OCI-LY7 (cell line): ENCODE results near the gene PPP4C. TPM values are rescaled to one million over a fixed set of nuclear protein-coding genes. Genes with fewer than 3 reads are reported as not detected.
A peak's percentile ranks its signal among the peaks of the same experiment; 100 is the strongest.
"Not testable (repeated sequence)": the region's sequence is repeated elsewhere in the genome, so short reads cannot be mapped to it uniquely, and the experiment has no call there.

ENCODE experiments used
- BruUV-seq: library from RNA; stranded (reverse); fragments of 400-500 nt; replicated peaks from 2 replicates; lab custom pipeline; 2021; lab: Mats Ljungman, UMichigan
- CTCF ChIA-PET: fragments of 300-600 bp; sonication (Branson Sonifier 250); formaldehyde crosslinking; loops from one replicate; lab custom pipeline; 2022; ENCODE audit warnings: antibody characterized with exemption; ENCODE audit not compliant: unreplicated experiment; lab: Charles Lee
- POLR2A ChIA-PET: fragments of 300-600 bp; sonication (Branson Sonifier 250); formaldehyde crosslinking; loops from one replicate; lab custom pipeline; 2022; ENCODE audit warnings: antibody characterized with exemption; lab: Charles Lee
- DNase-seq: peaks from one replicate; pipeline ENCODE4 v3.0.0-alpha.2; 2015; ENCODE audit warnings: low spot score
- H2AFZ ChIP-seq: fragments of 200-600 bp; sonication (generic), shearing (Covaris generic); 2 replicates; pipeline ENCODE4 v1.6.1; 2014; ENCODE audit warnings: mild to moderate bottlenecking, antibody characterized with exemption, low read length, moderate library complexity
- H3K27ac ChIP-seq: fragments of 200-600 bp; sonication (generic); 2 replicates; pipeline ENCODE4 v1.5.1; 2014; ENCODE audit warnings: mixed run types, low read depth, mild to moderate bottlenecking, moderate library complexity, low read length, inconsistent platforms; ENCODE audit not compliant: poor library complexity, severe bottlenecking
- H3K36me3 ChIP-seq: fragments of 200-600 bp; sonication (generic); 2 replicates; pipeline ENCODE4 v1.6.1; 2014; ENCODE audit warnings: mild to moderate bottlenecking, antibody characterized with exemption, low read length, moderate library complexity, mixed read lengths; ENCODE audit not compliant: insufficient read depth
- H3K4me1 ChIP-seq: fragments of 200-600 bp; sonication (generic); 2 replicates; pipeline ENCODE4 v1.5.1; 2014; ENCODE audit warnings: mild to moderate bottlenecking, low read length; ENCODE audit not compliant: insufficient read depth, poor library complexity, severe bottlenecking
- H3K4me2 ChIP-seq: fragments of 200-600 bp; sonication (generic); 2 replicates; pipeline ENCODE4 v1.6.1; 2014; ENCODE audit warnings: mild to moderate bottlenecking, low read length
- H3K4me3 ChIP-seq: fragments of 200-600 bp; sonication (generic); 2 replicates; pipeline ENCODE4 v1.5.1; 2014; ENCODE audit warnings: mild to moderate bottlenecking, low read depth, low read length; ENCODE audit not compliant: poor library complexity, severe bottlenecking
- H3K79me2 ChIP-seq: fragments of 200-600 bp; sonication (generic); 2 replicates; pipeline ENCODE4 v1.6.1; 2016; ENCODE audit warnings: low read depth, mild to moderate bottlenecking, low read length, moderate library complexity, mixed read lengths; ENCODE audit not compliant: insufficient read depth
- H3K9me2 ChIP-seq: fragments of 200-600 bp; sonication (generic); 2 replicates; pipeline ENCODE4 v1.6.1; 2016; ENCODE audit warnings: mild to moderate bottlenecking, low read length, mixed read lengths; ENCODE audit not compliant: insufficient read depth
- H3K9me3 ChIP-seq: fragments of 200-600 bp; sonication (generic); 2 replicates; pipeline ENCODE4 v1.6.1; 2014; ENCODE audit warnings: mild to moderate bottlenecking, mixed run types, low read length, mixed read lengths
- H4K20me1 ChIP-seq: fragments of 200-600 bp; sonication (generic); 2 replicates; pipeline ENCODE4 v1.6.1; 2014; ENCODE audit warnings: mild to moderate bottlenecking, antibody characterized with exemption, low read length, moderate library complexity, mixed read lengths; ENCODE audit not compliant: insufficient read depth
- CTCF ChIP-seq: fragments of 200-600 bp; sonication (generic); conservative IDR thresholded peaks from 2 replicates; pipeline ENCODE4 v1.5.1; 2014; ENCODE audit warnings: mild to moderate bottlenecking, antibody characterized with exemption, low read length, moderate library complexity, mixed read lengths
- EZH2phosphoT487 ChIP-seq: fragments of 200-600 bp; sonication (generic); IDR thresholded peaks from 2 replicates; pipeline ENCODE4 v1.6.1; 2018; ENCODE audit warnings: low read depth, borderline replicate concordance, mild to moderate bottlenecking, mixed run types, antibody characterized with exemption, low read length, moderate library complexity, mixed read lengths
- intact Hi-C: fragments of 100-400 bp; cut with micrococcal nuclease; formaldehyde crosslinking; loops from one replicate; pipeline ENCODE4 v1.10.0; 2022; ENCODE audit not compliant: unreplicated experiment
- total RNA-seq, 2 experiments: library from RNA; depleted of rRNA in 1 of 2; stranded (reverse); fragments of >200 nt in 1 of 2; shearing (Covaris generic) in 1 of 2; gene quantifications; 2 replicates each; pipeline ENCODE4 v1.2.3, GENCODE V29; 2014 to 2022

The PPP4C gene
- total RNA-seq, 2 experiments from 2014 or later, result 124 to 144 TPM

GRCh38 chr16:30121741-30122571 lies 46.2 kb downstream of the PPP4C start:
- H3K4me2 ChIP-seq, result peak overlapping the region; percentile 81
- H2AFZ ChIP-seq, result no peak overlapping the region; the same call in 1 of the 2 replicates
- H3K9me3 ChIP-seq, result no peaks in the 10 kb centered on the region
- H3K4me1 ChIP-seq, result peaks cover 16% of the 10 kb centered on the region
- intact Hi-C loops, result no loop called here
- BruUV-seq, result no TSS peak
- H3K27ac ChIP-seq, result no peak overlapping the region
- no peaks in the 10 kb centered on the region for H3K9me2 ChIP-seq
- H3K79me2 ChIP-seq, result no peaks in the 10 kb centered on the region
- peak overlapping the region; percentile 71 for H3K4me3 ChIP-seq
- CTCF ChIA-PET, result no interaction called here
- POLR2A ChIA-PET, result no interaction called here
- no peaks in the 10 kb centered on the region for H4K20me1 ChIP-seq
- DNase-seq, result no peak
- no peak for TF ChIP-seq EZH2phosphoT487
- TF ChIP-seq CTCF, result no peak
- no peaks in the 10 kb centered on the region for H3K36me3 ChIP-seq

- H3K27ac ChIP-seq, result no peak overlapping the region
- H3K4me1 ChIP-seq, result peaks cover 16% of the 10 kb centered on the region
- H3K9me2 ChIP-seq, result no peaks in the 10 kb centered on the region
- BruUV-seq, result no TSS peak
- POLR2A ChIA-PET, result interaction anchor here (1.1 kb wide), 1 partner anchor 8 kb away, joined by 5 read pairs; no protein-coding TSS in a partner anchor
- H3K36me3 ChIP-seq, result no peaks in the 10 kb centered on the region
- CTCF ChIA-PET, result no interaction called here
- peak overlapping the region; percentile 81 for H3K4me2 ChIP-seq
- peak overlapping the region; percentile 63; the same call in 1 of the 2 replicates for H2AFZ ChIP-seq
- peak overlapping the region; percentile 71 for H3K4me3 ChIP-seq
- peak; percentile 16 for DNase-seq
- TF ChIP-seq CTCF (no peak), EZH2phosphoT487 (no peak)
- intact Hi-C loops, result no loop called here
- H3K79me2 ChIP-seq, result no peaks in the 10 kb centered on the region
- H3K9me3 ChIP-seq, result no peaks in the 10 kb centered on the region
- no peaks in the 10 kb centered on the region for H4K20me1 ChIP-seq
Measured at GRCh38 chr16:30122604-30123160, 46.9 kb downstream of the PPP4C start.

GRCh38 chr16:30124985-30125379 lies 49.2 kb downstream of the PPP4C start:
- H3K4me3 ChIP-seq, result no peak overlapping the region
- no peak for DNase-seq
- H3K79me2 ChIP-seq, result no peaks in the 10 kb centered on the region
- no peaks in the 10 kb centered on the region for H3K9me2 ChIP-seq
- H3K4me2 ChIP-seq, result no peak overlapping the region
- H3K36me3 ChIP-seq, result no peaks in the 10 kb centered on the region
- no peaks in the 10 kb centered on the region for H4K20me1 ChIP-seq
- no peak for TF ChIP-seq CTCF
- peaks cover 16% of the 10 kb centered on the region for H3K4me1 ChIP-seq
- ChIA-PET CTCF (interaction anchor here (1.0 kb wide), 1 partner anchor 11 kb away, joined by 3 read pairs; the partner anchor contains the start of gene GDPD3), POLR2A (no interaction called here)
- intact Hi-C loops, result no loop called here
- H2AFZ ChIP-seq, result no peak overlapping the region
- no peaks in the 10 kb centered on the region for H3K9me3 ChIP-seq
- no TSS peak for BruUV-seq
- H3K27ac ChIP-seq, result no peak overlapping the region

GRCh38 chr16:30125690-30126089 lies 49.9 kb downstream of the PPP4C start:
- H4K20me1 ChIP-seq, H3K27ac ChIP-seq, H2AFZ ChIP-seq, H3K79me2 ChIP-seq, intact Hi-C loops, H3K4me3 ChIP-seq, POLR2A ChIA-PET, CTCF ChIA-PET, DNase-seq, H3K9me2 ChIP-seq, BruUV-seq, H3K9me3 ChIP-seq, H3K36me3 ChIP-seq, H3K4me2 ChIP-seq: not testable (repeated sequence)
- H3K4me1 ChIP-seq, result peaks cover 11% of the 10 kb centered on the region
